Panc1 (cell line): ENCODE results near the gene SLC44A3. TPM values are rescaled to one million over a fixed set of nuclear protein-coding genes. Genes with fewer than 3 reads are reported as not detected.

ENCODE experiments used
- ATAC-seq: fragments of 200-7000 bp; cut with Tn5 transposase; 2 replicates; pipeline ENCODE4 v1.9.1; 2020; ENCODE audit warnings: mild to moderate bottlenecking, moderate library complexity
- BruUV-seq: library from RNA; stranded (reverse); fragments of 400-500 nt; replicated peaks from 2 replicates; lab custom pipeline; 2021; lab: Mats Ljungman, UMichigan
- CTCF ChIA-PET: fragments of 300-600 bp; sonication (Branson Sonifier 250); formaldehyde crosslinking; loops from one replicate; lab custom pipeline; 2022; ENCODE audit warnings: antibody characterized with exemption; lab: Charles Lee
- POLR2A ChIA-PET: fragments of 300-600 bp; sonication (Branson Sonifier 250); formaldehyde crosslinking; loops from one replicate; lab custom pipeline; 2022; ENCODE audit warnings: antibody characterized with exemption; lab: Charles Lee
- DNase-seq: peaks from one replicate; pipeline ENCODE4 v3.0.0-alpha.2; 2010; ENCODE audit warnings: low read depth, low spot score
- H3K27ac ChIP-seq: 2 replicates; pipeline ENCODE4 v1.5.1; 2011; ENCODE audit warnings: mild to moderate bottlenecking, low read length, inconsistent platforms
- H3K27me3 ChIP-seq: fragments of 200-500 bp; sonication (Bioruptor generic); 2 replicates; pipeline ENCODE4 v1.6.0; 2014; ENCODE audit warnings: low read length, inconsistent platforms; ENCODE audit not compliant: control insufficient read depth, insufficient read depth
- H3K36me3 ChIP-seq: fragments of 200-500 bp; sonication (Bioruptor generic); 2 replicates; pipeline ENCODE4 v1.5.1; 2014; ENCODE audit warnings: inconsistent platforms, mild to moderate bottlenecking, low read length, moderate library complexity; ENCODE audit not compliant: control insufficient read depth, insufficient read depth
- H3K4me1 ChIP-seq: 2 replicates; pipeline ENCODE4 v1.5.1; 2011; ENCODE audit warnings: inconsistent platforms, mild to moderate bottlenecking, low read length, moderate library complexity; ENCODE audit not compliant: control insufficient read depth, insufficient read depth
- H3K4me3 ChIP-seq, 2 experiments: 2 replicates each; pipeline ENCODE4 v1.5.1; 2011 to 2012; ENCODE audit warnings: low read depth in 2 of 2, low read length in 2 of 2, mild to moderate bottlenecking in 2 of 2, inconsistent platforms in 1 of 2, moderate library complexity in 1 of 2
- H3K9me3 ChIP-seq: fragments of 200-500 bp; sonication (Bioruptor generic); 2 replicates; pipeline ENCODE4 v1.5.1; 2014; ENCODE audit warnings: low read depth, mild to moderate bottlenecking, inconsistent platforms, low read length, moderate library complexity; ENCODE audit not compliant: control insufficient read depth, insufficient read depth
- REST ChIP-seq, 2 experiments: IDR thresholded peaks; 2 replicates each; pipeline ENCODE4 v1.6.1; 2011 to 2012; ENCODE audit warnings: low read depth in 2 of 2, control low read depth in 1 of 2, low read length in 1 of 2, mild to moderate bottlenecking in 1 of 2, moderate library complexity in 1 of 2; ENCODE audit not compliant: insufficient read depth in 1 of 2
- SIN3A ChIP-seq: IDR thresholded peaks from 2 replicates; pipeline ENCODE4 v1.6.1; 2012; ENCODE audit warnings: low read depth, mild to moderate bottlenecking, low read length, moderate library complexity, borderline replicate concordance; ENCODE audit not compliant: insufficient read depth
- TCF7L2 ChIP-seq: IDR thresholded peaks from 2 replicates; pipeline ENCODE4 v1.6.1; 2011; ENCODE audit warnings: mild to moderate bottlenecking, low read depth, low read length, inconsistent platforms
- in situ Hi-C: cut with HindIII; loops from 2 replicates; pipeline ENCODE4 v1.10.0; 2016; ENCODE audit warnings: low sequenced_read_pairs, low pct_unique_long_range_greater_than_20kb
- intact Hi-C: fragments of 100-400 bp; cut with micrococcal nuclease; formaldehyde crosslinking; loops from one replicate; pipeline ENCODE4 v1.10.0; 2022; ENCODE audit not compliant: unreplicated experiment
- total RNA-seq: library from RNA; stranded (reverse); gene quantifications from one replicate; pipeline ENCODE4 v1.2.1, GENCODE V29; 2021; ENCODE audit not compliant: unreplicated experiment
- TF ChIP-seq, protein P1 (sequence below): fragments of 450-650 bp; IDR thresholded peaks from 2 replicates; pipeline ENCODE4 v1.5.1; 2017; ENCODE audit warnings: mild to moderate bottlenecking

Gene SLC44A3
- total RNA-seq, 1 experiment from 2014 or later, result 1.3 TPM

DNA sequence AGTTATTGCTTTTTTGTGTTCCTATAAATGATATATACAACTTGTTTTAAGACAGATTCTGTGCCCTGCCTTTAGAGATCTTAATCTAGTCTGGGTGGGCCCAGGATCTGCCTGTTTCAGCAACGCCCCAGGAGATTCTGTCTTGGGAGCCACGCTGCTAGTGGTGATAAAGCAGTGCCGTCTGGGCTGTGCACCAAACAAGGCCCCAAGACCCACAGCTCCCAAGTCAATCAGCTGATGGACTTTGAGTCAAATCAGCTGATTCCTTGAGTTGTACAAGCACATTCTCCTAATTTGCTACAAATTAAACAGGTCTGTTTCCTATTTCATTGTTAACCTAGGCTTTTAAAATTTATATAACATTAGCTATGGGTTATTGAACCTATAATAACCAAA lies 15.7 kb upstream of the SLC44A3 start:
- ChIA-PET CTCF (interaction anchor here (0.6 kb wide), 1 partner anchor 221 kb away, joined by 6 read pairs; no protein-coding TSS in a partner anchor), POLR2A (no interaction called here)
- BruUV-seq, result no TSS peak
- Histone ChIP-seq H3K4me1 (peaks cover 10% of the 10 kb centered on the region; the same call in 1 of the 2 replicates), H3K27ac (no peak overlapping the region), H3K36me3 (no peaks in the 10 kb centered on the region; the same call in 1 of the 2 replicates), H3K27me3 (no peaks in the 10 kb centered on the region), H3K9me3 (no peaks in the 10 kb centered on the region), H3K4me3 (no peak overlapping the region)
- no peak for TF ChIP-seq SIN3A
- TF ChIP-seq TCF7L2, result no peak
- TF ChIP-seq, protein P1, sequence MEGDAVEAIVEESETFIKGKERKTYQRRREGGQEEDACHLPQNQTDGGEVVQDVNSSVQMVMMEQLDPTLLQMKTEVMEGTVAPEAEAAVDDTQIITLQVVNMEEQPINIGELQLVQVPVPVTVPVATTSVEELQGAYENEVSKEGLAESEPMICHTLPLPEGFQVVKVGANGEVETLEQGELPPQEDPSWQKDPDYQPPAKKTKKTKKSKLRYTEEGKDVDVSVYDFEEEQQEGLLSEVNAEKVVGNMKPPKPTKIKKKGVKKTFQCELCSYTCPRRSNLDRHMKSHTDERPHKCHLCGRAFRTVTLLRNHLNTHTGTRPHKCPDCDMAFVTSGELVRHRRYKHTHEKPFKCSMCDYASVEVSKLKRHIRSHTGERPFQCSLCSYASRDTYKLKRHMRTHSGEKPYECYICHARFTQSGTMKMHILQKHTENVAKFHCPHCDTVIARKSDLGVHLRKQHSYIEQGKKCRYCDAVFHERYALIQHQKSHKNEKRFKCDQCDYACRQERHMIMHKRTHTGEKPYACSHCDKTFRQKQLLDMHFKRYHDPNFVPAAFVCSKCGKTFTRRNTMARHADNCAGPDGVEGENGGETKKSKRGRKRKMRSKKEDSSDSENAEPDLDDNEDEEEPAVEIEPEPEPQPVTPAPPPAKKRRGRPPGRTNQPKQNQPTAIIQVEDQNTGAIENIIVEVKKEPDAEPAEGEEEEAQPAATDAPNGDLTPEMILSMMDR, result no peak
- intact Hi-C loops, result no loop called here
- no peak for DNase-seq
- in situ Hi-C loops, result no loop called here
- no peak for ATAC-seq

DNA sequence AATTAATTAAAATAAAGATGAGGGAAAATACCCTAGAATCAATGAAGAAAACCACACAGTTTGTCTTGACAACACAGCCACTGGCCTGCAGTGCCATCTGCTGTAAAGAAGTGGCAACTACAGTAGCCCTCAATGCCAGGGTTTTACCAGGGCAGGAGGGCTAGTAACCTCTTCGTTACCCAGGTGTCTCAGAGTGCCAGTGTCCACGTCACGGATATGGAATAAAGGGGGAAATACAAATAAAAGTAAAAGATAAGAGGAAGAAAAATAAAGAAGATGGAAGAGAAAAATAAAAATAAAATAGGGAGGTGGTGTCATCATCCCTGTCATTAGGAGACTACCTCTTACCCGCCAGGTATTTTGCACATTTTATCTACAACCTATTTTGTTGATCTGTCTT lies 14.2 kb upstream of the SLC44A3 start:
- BruUV-seq, result no TSS peak
- DNase-seq (peak; percentile 41), ATAC-seq (peak; percentile 61)
- no peaks in the 10 kb centered on the region for H3K9me3 ChIP-seq
- ChIA-PET POLR2A (no interaction called here), CTCF (interaction anchor here (0.6 kb wide), 1 partner anchor 156 kb away, joined by 3 read pairs; no protein-coding TSS in a partner anchor)
- H3K36me3 ChIP-seq, result no peaks in the 10 kb centered on the region
- H3K27me3 ChIP-seq, result no peaks in the 10 kb centered on the region
- H3K4me1 ChIP-seq, result peaks cover 10% of the 10 kb centered on the region; the same call in 1 of the 2 replicates
- no peak overlapping the region for H3K4me3 ChIP-seq
- intact Hi-C loops, result loop anchor here (5.0 kb wide), 1 partner anchor 324 kb away; no protein-coding TSS in a partner anchor
- TF ChIP-seq, protein P1, result peak; percentile 92
- TF ChIP-seq REST (IDR thresholded peaks at IDR 0.05; ENCODE audit: insufficient read depth in 1 of 2, low read depth in 2 of 2, low read length in 1 of 2), result no peak
- in situ Hi-C loops, result no loop called here
- no peak overlapping the region for H3K27ac ChIP-seq
